PC-3 (cell line): ENCODE measurements around the gene ZDHHC8. TPM values are rescaled to one million over a fixed set of nuclear protein-coding genes. Genes with fewer than 3 reads are reported as not detected.

Experiments
- ATAC-seq: fragments of 200-7000 bp; cut with Tn5 transposase; 2 replicates; pipeline ENCODE4 v1.9.1; 2020; ENCODE audit warnings: mild to moderate bottlenecking, moderate library complexity
- BruUV-seq: library from RNA; stranded (reverse); fragments of 400-500 nt; replicated peaks from 2 replicates; lab custom pipeline; 2021; lab: Mats Ljungman, UMichigan
- CTCF ChIA-PET: fragments of 300-600 bp; sonication (Branson Sonifier 250); formaldehyde crosslinking; loops from one replicate; lab custom pipeline; 2022; ENCODE audit warnings: antibody characterized with exemption; lab: Charles Lee
- POLR2A ChIA-PET: fragments of 300-600 bp; sonication (Branson Sonifier 250); formaldehyde crosslinking; loops from one replicate; lab custom pipeline; 2022; ENCODE audit warnings: antibody characterized with exemption; ENCODE audit not compliant: unreplicated experiment; lab: Charles Lee
- DNase-seq: peaks from one replicate; pipeline ENCODE4 v3.0.0-alpha.2; 2015
- H2AFZ ChIP-seq: fragments of 300-600 bp; sonication (generic); 2 replicates; pipeline ENCODE4 v1.6.0; 2016; ENCODE audit warnings: antibody characterized with exemption, low read length
- H3F3A ChIP-seq: fragments of 300-600 bp; sonication (generic); one replicate; pipeline ENCODE4 v1.6.0; 2017; ENCODE audit warnings: antibody characterized with exemption, low read length, control low read depth, mild to moderate bottlenecking; ENCODE audit not compliant: unreplicated experiment
- H3K27ac ChIP-seq: fragments of 300-600 bp; sonication (generic); 2 replicates; pipeline ENCODE4 v1.5.1; 2016; ENCODE audit warnings: mild to moderate bottlenecking, low read length
- H3K27me3 ChIP-seq: fragments of 300-600 bp; sonication (generic); 2 replicates; pipeline ENCODE4 v1.6.1; 2016; ENCODE audit warnings: low read length, mixed read lengths
- H3K36me3 ChIP-seq: fragments of 300-600 bp; sonication (generic); 2 replicates; pipeline ENCODE4 v1.6.1; 2016; ENCODE audit warnings: low read depth, mixed run types, low read length, mixed read lengths
- H3K4me1 ChIP-seq: fragments of 300-600 bp; sonication (generic); 2 replicates; pipeline ENCODE4 v1.5.1; 2016; ENCODE audit warnings: low read length; ENCODE audit not compliant: insufficient read depth
- H3K4me2 ChIP-seq: fragments of 300-600 bp; sonication (generic); 2 replicates; pipeline ENCODE4 v1.6.0; 2016; ENCODE audit warnings: low read length
- H3K4me3 ChIP-seq: fragments of 300-600 bp; sonication (generic); 2 replicates; pipeline ENCODE4 v1.5.1; 2016; ENCODE audit warnings: mild to moderate bottlenecking, low read length, mixed read lengths
- H3K79me2 ChIP-seq: fragments of 300-600 bp; sonication (generic); 2 replicates; pipeline ENCODE4 v1.6.1; 2017; ENCODE audit warnings: low read length, mixed read lengths
- H3K9ac ChIP-seq: fragments of 300-600 bp; sonication (generic); 2 replicates; pipeline ENCODE4 v1.6.0; 2016; ENCODE audit warnings: mild to moderate bottlenecking, low read length
- H3K9me2 ChIP-seq: fragments of 300-600 bp; sonication (generic); replicated peaks from 2 replicates; pipeline ENCODE4 v1.6.1; 2016; ENCODE audit warnings: mixed run types, low read length, mixed read lengths
- H3K9me3 ChIP-seq: fragments of 300-600 bp; sonication (generic); 2 replicates; pipeline ENCODE4 v1.6.1; 2016; ENCODE audit warnings: low read length, mixed read lengths
- H4K20me1 ChIP-seq: fragments of 300-600 bp; sonication (generic); 2 replicates; pipeline ENCODE4 v1.6.1; 2016; ENCODE audit warnings: low read length, mixed read lengths
- CTCF ChIP-seq: fragments of 300-600 bp; sonication (generic); conservative IDR thresholded peaks from 2 replicates; pipeline ENCODE4 v1.5.1; 2017; ENCODE audit warnings: antibody characterized with exemption, low read depth, mild to moderate bottlenecking, low read length
- EZH2 ChIP-seq: fragments of 300-600 bp; sonication (generic); IDR thresholded peaks from one replicate; pipeline ENCODE4 v1.6.1; 2017; ENCODE audit warnings: antibody characterized with exemption, mild to moderate bottlenecking, low read length; ENCODE audit not compliant: unreplicated experiment
- EZH2phosphoT487 ChIP-seq: fragments of 300-600 bp; sonication (generic); IDR thresholded peaks from 2 replicates; pipeline ENCODE4 v1.6.1; 2018; ENCODE audit warnings: mild to moderate bottlenecking, antibody characterized with exemption, low read length, borderline replicate concordance
- intact Hi-C: fragments of 100-400 bp; cut with micrococcal nuclease; formaldehyde crosslinking; loops from 2 replicates; pipeline ENCODE4 v1.9.0; 2023
- total RNA-seq: library from RNA; depleted of rRNA; stranded (reverse); fragments of >200 nt; gene quantifications from 2 replicates; pipeline ENCODE4 v1.2.3, GENCODE V29; 2014

The ZDHHC8 gene
- total RNA-seq, 1 experiment from 2014 or later = 24.6 TPM

- POLR2A ChIA-PET = no interaction called here
- intact Hi-C loops = no loop called here
- H3K4me3 ChIP-seq = no peak overlapping the region
- TF ChIP-seq EZH2 (no peak), EZH2phosphoT487 (no peak), CTCF (no peak)
- H3K36me3 ChIP-seq = no peaks in the 10 kb centered on the region
- no peak overlapping the region for H3K27ac ChIP-seq
- H3F3A ChIP-seq = no peaks in the 10 kb centered on the region
- no peaks in the 10 kb centered on the region for H3K4me1 ChIP-seq
- no peak overlapping the region for H3K4me2 ChIP-seq
- no peak overlapping the region for H3K9ac ChIP-seq
- CTCF ChIA-PET = no interaction called here
- no TSS peak for BruUV-seq
- H3K9me3 ChIP-seq = no peaks in the 10 kb centered on the region
- DNase-seq (no peak), ATAC-seq (no peak)
- H3K79me2 ChIP-seq = no peaks in the 10 kb centered on the region
- H2AFZ ChIP-seq = no peak overlapping the region
- H3K9me2 ChIP-seq = no peaks in the 10 kb centered on the region
- H4K20me1 ChIP-seq = no peaks in the 10 kb centered on the region
- H3K27me3 ChIP-seq = no peaks in the 10 kb centered on the region
Observed at GRCh38 chr22:20149257-20150250, 17.9 kb downstream of the ZDHHC8 start.

- Histone ChIP-seq H3K9ac (no peak within 1 kb of the TSS), H3K36me3 (no peaks in the 10 kb centered on the region), H3K79me2 (no peaks in the 10 kb centered on the region), H3K27ac (no peak within 1 kb of the TSS), H3K9me2 (no peaks in the 10 kb centered on the region), H4K20me1 (no peaks in the 10 kb centered on the region), H3K4me1 (no peaks in the 10 kb centered on the region), H3K4me3 (no peak within 1 kb of the TSS), H3K4me2 (no peak within 1 kb of the TSS), H3K9me3 (no peaks in the 10 kb centered on the region), H3F3A (no peaks in the 10 kb centered on the region), H2AFZ (no peak within 1 kb of the TSS), H3K27me3 (no peaks in the 10 kb centered on the region)
- no peak for TF ChIP-seq EZH2phosphoT487
- TF ChIP-seq CTCF = no peak
- TF ChIP-seq EZH2 = no peak
- intact Hi-C loops = no loop called here
- DNase-seq = no peak
- no TSS peak for BruUV-seq
- CTCF ChIA-PET = no interaction called here
- POLR2A ChIA-PET = no interaction called here
- ATAC-seq = no peak
Observed at GRCh38 chr22:20150381-20151275, 19.0 kb downstream of the ZDHHC8 start, which contains the start of gene CCDC188. CCDC188 (minus strand) TSS chr22:20151055; CDS start chr22:20150986, 69 bp downstream.
